ENCODE data around the gene MLST8. TPM values are rescaled to one million over a fixed set of nuclear protein-coding genes. Genes with fewer than 3 reads are reported as not detected.

MLST8 gene
- total RNA-seq, 1 experiment from 2014 or later: 53.1 TPM

- Mint-ChIP-seq H3K27ac (ENCODE audit: unreplicated experiment) (no peak overlapping the region), H3K4me1 (ENCODE audit: low read depth, unreplicated experiment) (peaks cover 6% of the 10 kb centered on the region), H3K27me3 (ENCODE audit: insufficient read depth, unreplicated experiment) (no peaks in the 10 kb centered on the region), H3K36me3 (ENCODE audit: insufficient read depth, unreplicated experiment) (peaks cover 45% of the 10 kb centered on the region), H3K4me3 (ENCODE audit: unreplicated experiment) (no peak overlapping the region), H3K9me3 (ENCODE audit: unreplicated experiment) (no peaks in the 10 kb centered on the region)
- no TSS peak for BruUV-seq (replicated peaks)
- ChIA-PET POLR2A (no interaction called here), CTCF (no interaction called here)
- Histone ChIP-seq H3K9me3 (no peaks in the 10 kb centered on the region), H3K4me1 (no peaks in the 10 kb centered on the region), H3K27me3 (replicated peaks; ENCODE audit: control insufficient read depth, insufficient read depth, low read length) (no peaks in the 10 kb centered on the region), H3K36me3 (ENCODE audit: control insufficient read depth, insufficient read depth, low read length) (no peaks in the 10 kb centered on the region; the same call in 1 of the 2 replicates), H3K4me3 (ENCODE audit: low read depth, low read length) (no peak overlapping the region)
- TF ChIP-seq CTCF (IDR thresholded peaks at IDR 0.05; ENCODE audit: insufficient read depth in 1 of 2, low read depth in 1 of 2, low read length in 1 of 2, severe bottlenecking in 1 of 2, unreplicated experiment in 1 of 2): no peak
- DNase-seq: no peak
- intact Hi-C loops (cut with micrococcal nuclease; ENCODE audit: unreplicated experiment): no loop called here
Measured at GRCh38 chr16:2179576-2179975, 25.7 kb upstream of the MLST8 start.

GRCh38 chr16:2180461-2180860 is 24.8 kb upstream of the MLST8 start:
- Mint-ChIP-seq H3K27me3 (ENCODE audit: insufficient read depth, unreplicated experiment) (no peaks in the 10 kb centered on the region), H3K27ac (ENCODE audit: unreplicated experiment) (no peak overlapping the region), H3K4me1 (ENCODE audit: low read depth, unreplicated experiment) (peaks cover 6% of the 10 kb centered on the region), H3K36me3 (ENCODE audit: insufficient read depth, unreplicated experiment) (peaks cover 36% of the 10 kb centered on the region), H3K9me3 (ENCODE audit: unreplicated experiment) (no peaks in the 10 kb centered on the region), H3K4me3 (ENCODE audit: unreplicated experiment) (no peak overlapping the region)
- no peak for DNase-seq
- H3K4me3 ChIP-seq (ENCODE audit: low read depth, low read length): no peak overlapping the region
- intact Hi-C loops (cut with micrococcal nuclease; ENCODE audit: unreplicated experiment): no loop called here
- H3K27me3 ChIP-seq (replicated peaks; ENCODE audit: control insufficient read depth, insufficient read depth, low read length): no peaks in the 10 kb centered on the region
- no peaks in the 10 kb centered on the region; the same call in 1 of the 2 replicates for H3K36me3 ChIP-seq (ENCODE audit: control insufficient read depth, insufficient read depth, low read length)
- TF ChIP-seq CTCF (IDR thresholded peaks at IDR 0.05; ENCODE audit: insufficient read depth in 1 of 2, low read depth in 1 of 2, low read length in 1 of 2, severe bottlenecking in 1 of 2, unreplicated experiment in 1 of 2): no peak
- H3K4me1 ChIP-seq: no peaks in the 10 kb centered on the region
- ChIA-PET POLR2A (no interaction called here), CTCF (no interaction called here)
- no peaks in the 10 kb centered on the region for H3K9me3 ChIP-seq
- BruUV-seq (replicated peaks): no TSS peak

GRCh38 chr16:2180962-2181923 is 24.0 kb upstream of the MLST8 start:
- Mint-ChIP-seq H3K4me1 (ENCODE audit: low read depth, unreplicated experiment) (peaks cover 6% of the 10 kb centered on the region), H3K27ac (ENCODE audit: unreplicated experiment) (peak overlapping the region; percentile 32), H3K9me3 (ENCODE audit: unreplicated experiment) (no peaks in the 10 kb centered on the region), H3K27me3 (ENCODE audit: insufficient read depth, unreplicated experiment) (no peaks in the 10 kb centered on the region), H3K36me3 (ENCODE audit: insufficient read depth, unreplicated experiment) (peaks cover 28% of the 10 kb centered on the region), H3K4me3 (ENCODE audit: unreplicated experiment) (no peak overlapping the region)
- Histone ChIP-seq H3K4me1 (no peaks in the 10 kb centered on the region), H3K27me3 (replicated peaks; ENCODE audit: control insufficient read depth, insufficient read depth, low read length) (no peaks in the 10 kb centered on the region), H3K36me3 (ENCODE audit: control insufficient read depth, insufficient read depth, low read length) (no peaks in the 10 kb centered on the region), H3K4me3 (ENCODE audit: low read depth, low read length) (no peak overlapping the region), H3K9me3 (no peaks in the 10 kb centered on the region)
- intact Hi-C loops (cut with micrococcal nuclease; ENCODE audit: unreplicated experiment): no loop called here
- no peak for DNase-seq
- no peak for TF ChIP-seq CTCF (IDR thresholded peaks at IDR 0.05; ENCODE audit: insufficient read depth in 1 of 2, low read depth in 1 of 2, low read length in 1 of 2, severe bottlenecking in 1 of 2, unreplicated experiment in 1 of 2)
- BruUV-seq (replicated peaks): no TSS peak
- ChIA-PET POLR2A (no interaction called here), CTCF (no interaction called here)

Data from Caco-2 (cell line).